ENCODE data around the gene PPP1R27.

GRCh38 chr17:81839301-81839700 is 4.5 kb upstream of the PPP1R27 start:
- TF ChIP-seq ZC3H11A (IDR thresholded peaks at IDR 0.05) = no peak
- TF ChIP-seq, protein P1, sequence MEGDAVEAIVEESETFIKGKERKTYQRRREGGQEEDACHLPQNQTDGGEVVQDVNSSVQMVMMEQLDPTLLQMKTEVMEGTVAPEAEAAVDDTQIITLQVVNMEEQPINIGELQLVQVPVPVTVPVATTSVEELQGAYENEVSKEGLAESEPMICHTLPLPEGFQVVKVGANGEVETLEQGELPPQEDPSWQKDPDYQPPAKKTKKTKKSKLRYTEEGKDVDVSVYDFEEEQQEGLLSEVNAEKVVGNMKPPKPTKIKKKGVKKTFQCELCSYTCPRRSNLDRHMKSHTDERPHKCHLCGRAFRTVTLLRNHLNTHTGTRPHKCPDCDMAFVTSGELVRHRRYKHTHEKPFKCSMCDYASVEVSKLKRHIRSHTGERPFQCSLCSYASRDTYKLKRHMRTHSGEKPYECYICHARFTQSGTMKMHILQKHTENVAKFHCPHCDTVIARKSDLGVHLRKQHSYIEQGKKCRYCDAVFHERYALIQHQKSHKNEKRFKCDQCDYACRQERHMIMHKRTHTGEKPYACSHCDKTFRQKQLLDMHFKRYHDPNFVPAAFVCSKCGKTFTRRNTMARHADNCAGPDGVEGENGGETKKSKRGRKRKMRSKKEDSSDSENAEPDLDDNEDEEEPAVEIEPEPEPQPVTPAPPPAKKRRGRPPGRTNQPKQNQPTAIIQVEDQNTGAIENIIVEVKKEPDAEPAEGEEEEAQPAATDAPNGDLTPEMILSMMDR (IDR thresholded peaks at IDR 0.05) = no peak
- TF ChIP-seq EHMT2 (IDR thresholded peaks at IDR 0.05; ENCODE audit: low read depth) = no peak
- TF ChIP-seq BCL3 (IDR thresholded peaks at IDR 0.05) = no peak
- TF ChIP-seq KDM5A (IDR thresholded peaks at IDR 0.05) = no peak
- no peak for TF ChIP-seq KDM1A (IDR thresholded peaks at IDR 0.05; ENCODE audit: low read depth)
- TF ChIP-seq TP53 (CRISPR knock-in tag; IDR thresholded peaks at IDR 0.05) = no peak
- TF ChIP-seq, protein P2, sequence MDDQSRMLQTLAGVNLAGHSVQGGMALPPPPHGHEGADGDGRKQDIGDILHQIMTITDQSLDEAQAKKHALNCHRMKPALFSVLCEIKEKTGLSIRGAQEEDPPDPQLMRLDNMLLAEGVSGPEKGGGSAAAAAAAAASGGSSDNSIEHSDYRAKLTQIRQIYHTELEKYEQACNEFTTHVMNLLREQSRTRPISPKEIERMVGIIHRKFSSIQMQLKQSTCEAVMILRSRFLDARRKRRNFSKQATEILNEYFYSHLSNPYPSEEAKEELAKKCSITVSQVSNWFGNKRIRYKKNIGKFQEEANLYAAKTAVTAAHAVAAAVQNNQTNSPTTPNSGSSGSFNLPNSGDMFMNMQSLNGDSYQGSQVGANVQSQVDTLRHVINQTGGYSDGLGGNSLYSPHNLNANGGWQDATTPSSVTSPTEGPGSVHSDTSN (IDR thresholded peaks at IDR 0.05) = no peak
- no peak for TF ChIP-seq EP300 (IDR thresholded peaks at IDR 0.05)
- no peak for TF ChIP-seq POLR2A (IDR thresholded peaks at IDR 0.05; ENCODE audit: low read length)
- no peak for TF ChIP-seq MAX (IDR thresholded peaks at IDR 0.05)

Measured in A549 (cell line).